GM10847 (cell line): ENCODE results near the gene CRYGS.

Source experiments
- POLR2A ChIP-seq: IDR thresholded peaks from 2 replicates; pipeline ENCODE4 v1.6.1; 2011; ENCODE audit not compliant: insufficient read length; ENCODE audit errors: extremely low read depth

CRYGS gene

GRCh38 chr3:186567072-186567921, 23.1 kb upstream of the CRYGS start, which contains the start of gene TBCCD1:
TSS of gene TBCCD1 (minus strand) at chr3:186567339. CDS start at chr3:186564329, 3,010 bp downstream.
- TF ChIP-seq POLR2A, result peak; percentile 86

DNA sequence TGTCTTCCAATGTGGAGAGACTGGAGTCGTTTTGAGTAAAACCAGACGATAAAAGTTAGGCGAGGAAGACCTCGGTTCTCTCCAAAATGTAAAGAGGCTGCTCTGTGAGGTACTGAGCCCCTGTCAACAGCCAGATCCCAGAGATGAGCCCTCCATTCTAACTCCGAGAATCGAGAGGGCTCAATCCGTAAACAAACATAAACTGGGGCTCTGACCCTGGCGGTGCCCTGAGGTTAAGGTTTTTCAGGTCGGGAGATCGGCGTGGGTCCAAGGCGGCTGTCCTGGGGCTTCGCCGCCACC, 22.5 kb upstream of the CRYGS start:
- TF ChIP-seq POLR2A, result no peak

GRCh38 chr3:186564586-186564985, 20.4 kb upstream of the CRYGS start:
- TF ChIP-seq POLR2A, result no peak

DNA sequence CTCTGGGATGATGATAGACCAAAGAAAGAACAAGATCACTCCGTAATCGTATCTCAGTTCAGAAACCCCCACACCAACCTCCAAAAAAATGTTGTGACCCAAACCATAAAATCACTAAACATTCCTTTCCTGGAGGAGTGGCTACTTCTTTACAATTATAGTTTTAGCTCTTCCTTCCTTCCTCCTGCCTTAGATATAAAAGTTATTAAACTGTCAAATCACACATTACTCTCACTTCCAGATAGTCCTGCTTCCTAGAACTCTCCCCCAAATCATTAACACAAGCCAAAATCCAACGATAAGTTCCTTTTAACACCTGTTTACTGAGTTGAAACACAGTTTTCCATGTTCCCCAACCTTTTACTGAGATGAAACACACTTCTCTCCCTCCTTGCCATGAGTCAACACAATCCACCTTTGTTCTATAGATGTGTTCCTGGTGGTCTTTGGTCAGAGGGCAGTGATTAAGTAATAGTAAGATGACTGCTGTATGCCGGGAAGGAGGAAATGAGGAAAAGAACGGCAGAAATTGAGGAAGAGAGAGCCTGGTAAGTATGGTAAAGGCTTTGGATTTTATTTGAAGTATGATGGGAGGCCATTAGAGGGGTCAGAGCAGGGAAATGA, 8.3 kb upstream of the CRYGS start:
- TF ChIP-seq POLR2A, result no peak

DNA sequence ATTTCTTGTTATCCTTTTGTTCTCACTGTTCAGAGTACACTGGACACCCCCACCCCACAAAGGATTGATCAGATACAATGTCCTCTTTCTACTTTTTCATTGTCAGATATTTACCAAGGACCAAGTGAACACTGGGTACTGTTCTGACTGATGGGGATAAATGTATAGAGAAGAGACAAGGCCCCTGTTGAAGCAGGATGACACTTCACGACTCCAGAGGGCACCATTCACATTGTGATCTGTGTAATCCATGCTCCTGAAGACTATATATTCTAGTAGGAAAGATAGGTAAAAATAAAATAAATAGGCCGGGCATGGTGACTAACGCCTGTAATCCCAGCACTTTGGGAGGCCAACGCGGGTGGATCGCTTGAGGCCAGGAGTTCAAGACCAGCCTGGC, 7.2 kb upstream of the CRYGS start:
- no peak for TF ChIP-seq POLR2A

GRCh38 chr3:186549497-186549896, 5.3 kb upstream of the CRYGS start:
- TF ChIP-seq POLR2A, result no peak

DNA sequence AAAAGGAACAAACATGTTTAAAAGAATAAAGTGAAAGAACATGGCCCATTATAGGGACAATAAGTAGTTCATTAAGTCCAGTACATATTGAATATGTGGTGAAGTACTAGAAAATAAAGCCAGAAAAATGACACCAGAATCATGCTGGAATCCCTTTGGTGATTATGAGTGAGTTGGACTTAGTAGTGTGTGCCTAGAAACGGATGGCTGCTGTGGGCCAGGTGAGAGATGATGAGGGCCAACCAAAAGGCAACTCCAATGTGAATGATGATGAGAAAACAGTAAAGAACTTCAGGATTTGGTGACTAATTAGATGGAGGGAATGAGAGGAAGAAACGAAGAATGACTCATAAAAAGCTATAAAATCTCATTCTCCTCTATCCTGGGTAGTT, 3.3 kb downstream of the CRYGS start:
- TF ChIP-seq POLR2A, result no peak

- TF ChIP-seq POLR2A, result no peak
These were observed 3.9 kb downstream of the CRYGS start for GRCh38 chr3:186540221-186540834.

DNA sequence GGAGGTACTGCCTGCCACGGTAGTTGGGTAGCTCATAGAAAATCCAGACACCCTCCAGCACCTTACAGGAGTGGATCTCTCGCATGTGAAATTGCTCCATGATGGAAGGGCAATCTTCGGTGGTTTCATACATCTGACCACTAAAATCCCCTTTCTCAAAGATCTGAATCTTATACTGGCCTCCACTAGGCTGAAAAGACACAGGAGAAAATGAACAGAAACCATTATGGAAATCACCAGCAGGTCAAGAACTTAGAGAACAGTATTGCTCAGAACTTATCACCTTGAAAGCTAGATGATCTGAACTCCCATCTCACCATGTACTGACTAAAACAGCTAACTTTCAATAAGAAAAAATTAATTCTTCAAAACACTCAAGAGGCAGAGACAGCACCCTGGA, 5.4 kb downstream of the CRYGS start:
- TF ChIP-seq POLR2A, result no peak

DNA sequence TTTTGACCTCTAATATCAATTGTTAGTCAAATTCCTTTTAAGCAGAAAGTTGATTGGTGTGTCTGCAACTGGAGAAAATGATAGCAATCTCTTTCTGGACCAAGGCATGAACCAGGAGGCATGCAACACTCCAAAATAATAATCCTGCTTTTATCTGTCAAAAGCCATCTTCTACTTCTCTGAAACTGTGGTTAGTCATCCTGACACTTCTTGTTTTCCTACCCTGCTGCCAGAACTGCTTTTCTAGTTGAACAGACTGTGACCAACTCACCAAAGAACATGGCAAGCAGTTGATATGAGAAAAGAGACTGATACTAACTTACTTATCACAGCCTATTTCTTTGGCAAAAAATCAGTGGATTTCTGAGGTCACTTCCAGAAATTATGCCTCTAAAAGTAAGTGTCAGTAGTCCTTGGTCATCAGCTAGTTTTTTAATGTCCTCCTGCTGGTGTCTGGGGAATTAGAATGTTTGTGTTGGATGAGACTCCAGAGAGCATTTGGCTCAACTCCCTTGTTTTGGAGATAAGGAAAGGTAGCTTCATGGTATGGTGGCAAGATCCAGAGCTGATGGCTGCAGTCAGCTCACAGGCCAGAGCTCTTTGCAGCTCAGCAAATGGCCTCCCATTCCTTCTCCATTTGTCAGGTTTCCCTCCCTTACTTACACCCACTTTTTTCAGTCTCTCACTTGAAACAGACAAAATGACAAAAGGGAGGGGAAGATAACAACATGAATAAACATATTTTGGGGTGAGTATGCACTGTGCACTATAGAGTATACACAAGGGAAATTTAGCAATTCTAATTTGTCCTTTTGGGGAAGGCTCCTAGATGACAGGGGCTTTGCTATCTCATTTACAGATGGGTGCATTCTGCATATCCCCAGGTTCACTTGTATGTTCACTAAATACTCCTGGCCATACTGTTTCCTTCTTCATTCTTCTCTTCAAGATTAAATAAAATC, 7.0 kb downstream of the CRYGS start:
- no peak for TF ChIP-seq POLR2A

DNA sequence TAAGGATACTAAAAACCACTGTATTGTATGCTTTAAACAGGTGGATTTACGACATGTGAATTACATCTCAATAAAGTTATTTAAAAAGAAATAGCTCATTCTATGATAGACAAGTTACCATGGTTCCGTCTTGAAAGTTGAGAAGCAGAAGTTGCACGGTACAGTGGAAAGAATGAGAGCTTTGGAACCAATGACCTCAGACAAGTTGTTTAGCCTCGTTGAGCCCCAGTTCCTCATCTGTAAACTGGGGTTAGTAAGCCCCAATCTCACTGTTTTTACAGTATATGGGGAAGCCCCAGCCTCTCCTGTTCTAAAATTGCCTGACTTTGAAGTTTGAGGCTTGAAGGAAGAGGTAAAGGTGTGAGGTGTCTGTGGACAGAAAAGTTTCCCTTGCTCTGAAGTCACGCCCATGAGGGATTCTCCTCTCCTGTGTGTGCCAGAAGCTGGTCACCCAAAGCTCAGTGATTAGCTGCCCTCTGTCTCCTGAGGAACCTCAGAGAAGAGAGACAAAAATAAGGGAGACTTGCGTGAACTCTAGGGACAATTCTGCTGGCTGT, 10.0 kb downstream of the CRYGS start:
- no peak for TF ChIP-seq POLR2A

- no peak for TF ChIP-seq POLR2A
These were observed 11.5 kb downstream of the CRYGS start for GRCh38 chr3:186532598-186533072.

- no peak for TF ChIP-seq POLR2A
These were observed 13.8 kb downstream of the CRYGS start for GRCh38 chr3:186530415-186530814.

- no peak for TF ChIP-seq POLR2A
These were observed 14.8 kb downstream of the CRYGS start for GRCh38 chr3:186529201-186529999.

- no peak for TF ChIP-seq POLR2A
These were observed 17.9 kb downstream of the CRYGS start for GRCh38 chr3:186526256-186526606.
